ENCODE data around the gene MPHOSPH8. TPM values are rescaled to one million over a fixed set of nuclear protein-coding genes. Genes with fewer than 3 reads are reported as not detected.

The MPHOSPH8 gene
- total RNA-seq, 1 experiment from 2014 or later, result 29.1 TPM

DNA sequence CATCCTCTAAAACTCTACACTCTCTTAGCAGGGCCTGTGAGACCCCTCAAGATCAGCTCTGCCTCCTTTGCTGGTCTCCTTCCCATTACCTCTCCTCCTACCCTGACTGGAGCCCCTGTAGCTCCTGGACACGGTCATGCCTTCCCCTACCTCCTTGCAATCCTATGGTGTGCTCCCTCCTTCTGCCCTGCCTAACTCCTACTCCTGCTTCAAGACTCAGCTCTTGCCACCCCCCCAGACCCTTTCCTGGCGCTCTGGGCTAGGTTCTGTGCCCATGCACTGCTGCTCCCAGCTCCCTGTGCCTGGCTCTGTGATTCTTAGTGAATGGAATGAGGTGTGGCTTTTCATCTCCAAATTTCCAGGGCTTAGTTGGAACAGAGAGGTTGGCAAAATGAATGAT lies 44.1 kb upstream of the MPHOSPH8 start:
- H3K27ac ChIP-seq (ENCODE audit: low read depth, low read length, poor library complexity, severe bottlenecking), result no peak overlapping the region
- no peaks in the 10 kb centered on the region for H3K9me3 ChIP-seq (ENCODE audit: low read depth, low read length, poor library complexity, severe bottlenecking)
- peaks cover 9% of the 10 kb centered on the region for H3K4me1 ChIP-seq (ENCODE audit: insufficient read depth, low read length, poor library complexity, severe bottlenecking)
- BruUV-seq (replicated peaks), result no TSS peak
- H3K36me3 ChIP-seq (ENCODE audit: insufficient read depth, low read length, poor library complexity, severe bottlenecking), result no peaks in the 10 kb centered on the region
- H3K27me3 ChIP-seq (replicated peaks; ENCODE audit: insufficient read depth, low read depth, low read length, poor library complexity), result no peaks in the 10 kb centered on the region
- POLR2A ChIA-PET (ENCODE audit: low non-redundant PET), result no interaction called here
- DNase-seq (ENCODE audit: low spot score), result no peak
- CTCF ChIA-PET, result no interaction called here
- no peak overlapping the region for H3K4me3 ChIP-seq (ENCODE audit: low read depth, low read length, poor library complexity, severe bottlenecking)
- TF ChIP-seq, protein P1, sequence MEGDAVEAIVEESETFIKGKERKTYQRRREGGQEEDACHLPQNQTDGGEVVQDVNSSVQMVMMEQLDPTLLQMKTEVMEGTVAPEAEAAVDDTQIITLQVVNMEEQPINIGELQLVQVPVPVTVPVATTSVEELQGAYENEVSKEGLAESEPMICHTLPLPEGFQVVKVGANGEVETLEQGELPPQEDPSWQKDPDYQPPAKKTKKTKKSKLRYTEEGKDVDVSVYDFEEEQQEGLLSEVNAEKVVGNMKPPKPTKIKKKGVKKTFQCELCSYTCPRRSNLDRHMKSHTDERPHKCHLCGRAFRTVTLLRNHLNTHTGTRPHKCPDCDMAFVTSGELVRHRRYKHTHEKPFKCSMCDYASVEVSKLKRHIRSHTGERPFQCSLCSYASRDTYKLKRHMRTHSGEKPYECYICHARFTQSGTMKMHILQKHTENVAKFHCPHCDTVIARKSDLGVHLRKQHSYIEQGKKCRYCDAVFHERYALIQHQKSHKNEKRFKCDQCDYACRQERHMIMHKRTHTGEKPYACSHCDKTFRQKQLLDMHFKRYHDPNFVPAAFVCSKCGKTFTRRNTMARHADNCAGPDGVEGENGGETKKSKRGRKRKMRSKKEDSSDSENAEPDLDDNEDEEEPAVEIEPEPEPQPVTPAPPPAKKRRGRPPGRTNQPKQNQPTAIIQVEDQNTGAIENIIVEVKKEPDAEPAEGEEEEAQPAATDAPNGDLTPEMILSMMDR (conservative IDR thresholded peaks at IDR 0.05; ENCODE audit: low read depth, low read length), result no peak
- TF ChIP-seq EZH2 (IDR thresholded peaks at IDR 0.05; ENCODE audit: borderline replicate concordance, low read depth, low read length, poor library complexity, severe bottlenecking), result no peak
- intact Hi-C loops (cut with micrococcal nuclease; ENCODE audit: unreplicated experiment), result no loop called here

DNA sequence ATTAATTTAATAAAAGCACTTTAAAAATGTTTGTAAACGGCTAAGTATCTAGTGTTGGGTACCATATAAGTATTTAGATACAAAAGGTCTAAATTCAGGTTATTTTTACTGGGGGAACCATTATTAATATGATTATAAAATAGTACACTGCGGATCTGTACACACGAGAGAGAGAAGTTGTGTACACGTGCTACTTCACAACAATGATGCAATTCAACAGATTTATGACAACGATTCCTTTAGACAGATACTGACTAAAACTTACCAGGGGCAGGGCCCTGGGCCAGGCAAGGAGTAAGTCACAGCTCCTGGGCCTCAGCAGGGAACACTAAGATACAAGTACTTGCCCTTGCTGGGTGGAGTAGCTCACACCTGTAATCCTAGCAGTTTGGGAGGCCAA lies 43.0 kb upstream of the MPHOSPH8 start:
- Histone ChIP-seq H3K4me1 (ENCODE audit: insufficient read depth, low read length, poor library complexity, severe bottlenecking) (peaks cover 9% of the 10 kb centered on the region), H3K36me3 (ENCODE audit: insufficient read depth, low read length, poor library complexity, severe bottlenecking) (no peaks in the 10 kb centered on the region), H3K27me3 (replicated peaks; ENCODE audit: insufficient read depth, low read depth, low read length, poor library complexity) (no peaks in the 10 kb centered on the region), H3K4me3 (ENCODE audit: low read depth, low read length, poor library complexity, severe bottlenecking) (no peak overlapping the region), H3K9me3 (ENCODE audit: low read depth, low read length, poor library complexity, severe bottlenecking) (no peaks in the 10 kb centered on the region), H3K27ac (ENCODE audit: low read depth, low read length, poor library complexity, severe bottlenecking) (no peak overlapping the region)
- ChIA-PET CTCF (no interaction called here), POLR2A (ENCODE audit: low non-redundant PET) (no interaction called here)
- intact Hi-C loops (cut with micrococcal nuclease; ENCODE audit: unreplicated experiment), result no loop called here
- no TSS peak for BruUV-seq (replicated peaks)
- no peak for DNase-seq (ENCODE audit: low spot score)
- TF ChIP-seq, protein P1 (conservative IDR thresholded peaks at IDR 0.05; ENCODE audit: low read depth, low read length), result no peak
- no peak for TF ChIP-seq EZH2 (IDR thresholded peaks at IDR 0.05; ENCODE audit: borderline replicate concordance, low read depth, low read length, poor library complexity, severe bottlenecking)

DNA sequence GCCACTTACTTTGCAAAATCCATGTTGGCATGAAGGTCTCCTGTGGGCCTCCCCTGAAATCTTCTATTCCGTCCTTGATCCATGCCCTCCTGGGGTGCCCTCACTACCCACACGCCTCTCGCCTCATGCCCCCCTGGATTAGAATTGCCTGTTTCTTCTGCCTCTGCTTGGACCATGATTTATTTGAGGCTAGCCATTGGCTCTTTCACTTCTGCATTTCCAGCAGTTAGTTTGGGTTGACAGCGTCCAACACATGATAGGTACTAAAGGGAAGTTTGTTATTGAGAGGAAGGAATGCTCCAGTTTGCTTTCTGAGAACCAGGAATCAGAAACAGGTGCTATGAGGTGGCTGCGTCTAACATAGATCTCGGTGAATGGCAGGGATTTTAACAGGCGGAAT lies 41.6 kb upstream of the MPHOSPH8 start:
- no peaks in the 10 kb centered on the region for H3K36me3 ChIP-seq (ENCODE audit: insufficient read depth, low read length, poor library complexity, severe bottlenecking)
- H3K9me3 ChIP-seq (ENCODE audit: low read depth, low read length, poor library complexity, severe bottlenecking), result no peaks in the 10 kb centered on the region
- H3K4me1 ChIP-seq (ENCODE audit: insufficient read depth, low read length, poor library complexity, severe bottlenecking), result peaks cover 6% of the 10 kb centered on the region
- CTCF ChIA-PET, result no interaction called here
- H3K27me3 ChIP-seq (replicated peaks; ENCODE audit: insufficient read depth, low read depth, low read length, poor library complexity), result no peaks in the 10 kb centered on the region
- TF ChIP-seq, protein P1 (conservative IDR thresholded peaks at IDR 0.05; ENCODE audit: low read depth, low read length), result no peak
- no peak for TF ChIP-seq EZH2 (IDR thresholded peaks at IDR 0.05; ENCODE audit: borderline replicate concordance, low read depth, low read length, poor library complexity, severe bottlenecking)
- no peak for DNase-seq (ENCODE audit: low spot score)
- intact Hi-C loops (cut with micrococcal nuclease; ENCODE audit: unreplicated experiment), result no loop called here
- POLR2A ChIA-PET (ENCODE audit: low non-redundant PET), result no interaction called here
- no peak overlapping the region for H3K4me3 ChIP-seq (ENCODE audit: low read depth, low read length, poor library complexity, severe bottlenecking)
- H3K27ac ChIP-seq (ENCODE audit: low read depth, low read length, poor library complexity, severe bottlenecking), result no peak overlapping the region
- BruUV-seq (replicated peaks), result no TSS peak

Data from A673 (cell line).